ENCODE results near the gene SH2D3A. TPM values are rescaled to one million over a fixed set of nuclear protein-coding genes. Genes with fewer than 3 reads are reported as not detected.
"Not testable (repeated sequence)": the region's sequence is repeated elsewhere in the genome, so short reads cannot be mapped to it uniquely, and the experiment has no call there.

The SH2D3A gene
- total RNA-seq, 1 donor from 2014 or later, result 17.4 TPM

GRCh38 chr19:6802336-6803035 is 35.3 kb upstream of the SH2D3A start:
- H3K4me1 Mint-ChIP-seq (ENCODE audit: unreplicated experiment), result no peaks in the 10 kb centered on the region
- H3K9me3 Mint-ChIP-seq, result peaks cover 8% of the 10 kb centered on the region
- TF ChIP-seq CTCF (conservative IDR thresholded peaks at IDR 0.05), result no peak
- peaks cover 7% of the 10 kb centered on the region for H3K27me3 Mint-ChIP-seq
- H3K36me3 Mint-ChIP-seq, result no peaks in the 10 kb centered on the region
- DNase-seq (ENCODE audit: extremely low spot score, unreplicated experiment), result no peak
- H3K4me3 Mint-ChIP-seq, result no peak overlapping the region
- H3K27ac Mint-ChIP-seq, result no peak overlapping the region

- Mint-ChIP-seq H3K9me3 (peaks cover 8% of the 10 kb centered on the region), H3K27me3 (peaks cover 9% of the 10 kb centered on the region), H3K27ac (no peak overlapping the region), H3K4me1 (ENCODE audit: unreplicated experiment) (no peaks in the 10 kb centered on the region), H3K36me3 (no peaks in the 10 kb centered on the region), H3K4me3 (peak overlapping the region; percentile 71)
- no peak for TF ChIP-seq CTCF (conservative IDR thresholded peaks at IDR 0.05)
- no peak for DNase-seq (ENCODE audit: extremely low spot score, unreplicated experiment)
Measured at GRCh38 chr19:6801485-6802086, 34.4 kb upstream of the SH2D3A start.

GRCh38 chr19:6800991-6801484 is 33.8 kb upstream of the SH2D3A start:
- H3K9me3 Mint-ChIP-seq, result peaks cover 8% of the 10 kb centered on the region

GRCh38 chr19:6800160-6800790 is 33.0 kb upstream of the SH2D3A start:
- H3K27ac Mint-ChIP-seq; DNase-seq (ENCODE audit: extremely low spot score, unreplicated experiment); H3K4me1 Mint-ChIP-seq (ENCODE audit: unreplicated experiment); H3K36me3 Mint-ChIP-seq; H3K4me3 Mint-ChIP-seq; H3K9me3 Mint-ChIP-seq: not testable (repeated sequence)
- peaks cover 11% of the 10 kb centered on the region for H3K27me3 Mint-ChIP-seq

More at GRCh38 chr19:6800991-6801484, 33.8 kb upstream of the SH2D3A start:
- DNase-seq (ENCODE audit: extremely low spot score, unreplicated experiment), result no peak
- no peak for TF ChIP-seq CTCF (conservative IDR thresholded peaks at IDR 0.05)
- no peaks in the 10 kb centered on the region for H3K36me3 Mint-ChIP-seq
- peaks cover 11% of the 10 kb centered on the region for H3K27me3 Mint-ChIP-seq
- no peak overlapping the region for H3K27ac Mint-ChIP-seq
- H3K4me3 Mint-ChIP-seq, result no peak overlapping the region
- H3K4me1 Mint-ChIP-seq (ENCODE audit: unreplicated experiment), result no peaks in the 10 kb centered on the region

GRCh38 chr19:6797646-6798045 is 30.4 kb upstream of the SH2D3A start:
- no peak overlapping the region for H3K27ac Mint-ChIP-seq
- H3K27me3 Mint-ChIP-seq, result peaks cover 11% of the 10 kb centered on the region
- H3K36me3 Mint-ChIP-seq, result no peaks in the 10 kb centered on the region
- no peak for TF ChIP-seq CTCF (conservative IDR thresholded peaks at IDR 0.05)
- H3K4me1 Mint-ChIP-seq (ENCODE audit: unreplicated experiment), result no peaks in the 10 kb centered on the region
- no peak overlapping the region for H3K4me3 Mint-ChIP-seq
- H3K9me3 Mint-ChIP-seq, result peaks cover 8% of the 10 kb centered on the region
- no peak for DNase-seq (ENCODE audit: extremely low spot score, unreplicated experiment)

- Mint-ChIP-seq H3K9me3 (peaks cover 12% of the 10 kb centered on the region), H3K27me3 (peaks cover 8% of the 10 kb centered on the region), H3K27ac (no peak overlapping the region), H3K4me1 (ENCODE audit: unreplicated experiment) (no peaks in the 10 kb centered on the region), H3K4me3 (no peak overlapping the region), H3K36me3 (no peaks in the 10 kb centered on the region)
- no peak for DNase-seq (ENCODE audit: extremely low spot score, unreplicated experiment)
- no peak for TF ChIP-seq CTCF (conservative IDR thresholded peaks at IDR 0.05)
Measured at GRCh38 chr19:6796278-6796677, 29.0 kb upstream of the SH2D3A start.

All from type B pancreatic cell (in vitro differentiated cells).